GM19193 (cell line): Measurements from ENCODE around the gene CACNA1B.

ENCODE experiments used
- POLR2A ChIP-seq: IDR thresholded peaks from 4 replicates; pipeline ENCODE4 v1.6.1; 2011; ENCODE audit not compliant: insufficient read depth, insufficient read length; ENCODE audit errors: extremely low read depth

The CACNA1B gene

DNA sequence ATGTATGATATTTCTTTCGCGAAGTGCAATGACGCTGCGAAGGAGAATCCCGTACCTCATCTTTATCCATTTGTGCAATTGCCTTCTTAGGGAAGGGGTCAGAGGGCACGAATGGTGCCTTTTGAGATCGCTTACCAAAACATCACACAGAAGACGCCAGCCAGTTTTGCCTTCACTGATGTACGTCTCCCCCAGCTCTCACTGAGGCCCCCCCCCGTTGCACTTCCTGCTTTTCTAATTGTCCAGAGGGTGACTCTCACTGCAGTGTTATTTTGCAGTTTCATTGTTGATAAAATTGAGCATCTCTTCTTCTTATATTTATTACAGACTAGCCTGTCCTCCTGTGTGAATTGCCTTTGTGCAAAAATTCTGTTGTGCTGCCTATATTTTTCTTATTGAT is 39.0 kb upstream of the CACNA1B start:
- no peak for TF ChIP-seq POLR2A

DNA sequence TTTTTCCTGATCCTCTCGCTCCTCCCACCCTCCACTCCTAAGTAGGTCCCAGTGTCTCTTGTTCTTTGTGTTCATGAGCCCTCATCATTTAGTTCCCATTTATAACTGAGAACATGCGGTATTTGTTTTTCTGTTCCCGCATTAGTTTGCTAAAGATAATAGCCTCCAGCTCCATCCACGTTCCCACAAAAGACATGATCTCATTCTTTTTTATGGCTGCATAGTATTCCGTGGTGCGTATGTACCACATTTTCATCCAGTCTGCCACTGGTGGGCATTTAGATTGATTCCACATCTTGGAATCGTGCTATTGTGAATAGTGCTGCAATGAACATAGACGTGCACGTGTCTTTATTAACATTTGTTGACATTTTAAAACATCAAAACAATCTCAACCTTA is 34.2 kb upstream of the CACNA1B start:
- TF ChIP-seq POLR2A = no peak

DNA sequence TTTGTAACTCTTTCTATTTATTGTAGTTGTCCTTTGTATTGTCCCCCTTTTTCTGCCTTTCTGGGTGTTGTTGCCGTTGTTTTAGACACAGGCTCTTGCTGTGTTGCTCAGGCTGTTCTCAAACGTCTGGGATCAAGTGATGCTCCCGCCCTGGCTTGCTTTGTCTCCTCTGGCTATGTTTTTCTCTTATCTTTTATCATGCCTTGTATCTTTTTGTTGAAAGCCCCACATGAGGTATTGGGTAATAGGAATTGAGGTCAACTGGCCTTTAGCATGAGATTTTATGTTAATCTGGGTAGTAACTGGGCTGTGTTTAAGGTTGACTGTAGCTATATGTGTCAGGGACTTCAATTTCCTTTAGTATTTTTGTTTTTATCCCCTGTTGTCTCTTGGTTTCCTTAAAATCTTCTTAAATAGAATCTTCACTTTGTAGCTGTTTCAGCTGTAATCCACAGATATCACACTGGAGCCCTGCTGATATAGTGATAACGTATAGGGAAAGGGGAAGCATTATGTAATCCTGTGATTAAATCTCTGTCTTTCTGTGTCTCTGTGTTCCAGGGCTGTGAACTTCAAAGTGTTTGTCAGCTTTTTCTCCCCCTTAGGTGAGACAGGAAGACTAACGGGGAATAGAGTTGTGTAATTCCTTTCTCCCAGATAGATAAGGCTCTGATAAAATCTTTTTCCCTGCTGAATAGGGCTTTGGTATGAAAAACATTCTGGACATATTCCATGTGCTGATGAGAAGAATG is 25.9 kb upstream of the CACNA1B start:
- no peak for TF ChIP-seq POLR2A

DNA sequence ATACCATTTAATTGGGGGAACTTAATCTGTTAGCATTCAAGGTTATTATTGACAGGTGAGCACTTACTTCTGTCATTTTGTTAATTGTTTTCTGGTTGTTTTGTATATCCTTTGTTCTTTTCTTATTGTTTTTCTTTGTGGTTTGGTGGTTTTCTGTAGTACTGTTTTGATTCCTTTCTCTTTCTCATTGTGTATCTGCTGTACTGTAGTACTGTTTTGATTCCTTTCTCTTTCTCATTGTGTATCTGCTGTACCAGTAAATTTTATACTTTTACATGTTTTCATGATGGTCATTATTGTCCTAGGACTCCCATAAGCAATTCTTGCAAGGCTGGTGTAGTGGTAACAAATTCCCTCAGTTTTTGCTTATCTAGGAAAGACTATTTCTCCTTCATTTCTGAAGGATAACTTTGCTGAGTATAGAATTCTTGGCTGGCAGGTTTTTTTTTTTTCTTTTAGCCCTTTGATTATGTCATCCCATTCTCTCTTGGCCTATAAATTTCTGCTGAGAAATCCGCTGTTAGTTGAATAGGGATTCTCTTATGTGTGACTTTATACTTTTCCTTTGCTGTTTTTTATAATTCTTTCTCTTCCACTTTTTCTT is 24.1 kb upstream of the CACNA1B start:
- TF ChIP-seq POLR2A = no peak

DNA sequence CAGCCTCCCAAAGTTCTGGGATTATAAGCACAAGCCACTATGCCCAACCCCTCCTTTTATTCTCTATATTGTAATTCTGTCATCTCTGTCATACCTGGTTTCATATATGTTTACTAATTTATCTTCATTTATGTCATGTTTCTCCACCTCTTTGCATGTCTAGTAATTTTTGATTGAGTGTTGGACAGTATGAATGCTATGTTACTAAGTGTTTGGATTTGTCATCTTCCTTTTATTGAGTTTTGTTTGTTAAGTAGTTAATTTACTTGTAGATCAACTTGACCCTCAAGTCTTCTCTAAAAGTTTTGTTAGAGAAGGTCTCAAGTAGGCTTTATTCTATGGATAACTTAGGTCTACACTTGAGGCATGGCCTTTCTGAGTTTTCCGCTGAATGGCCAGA is 17.2 kb upstream of the CACNA1B start:
- TF ChIP-seq POLR2A = no peak

DNA sequence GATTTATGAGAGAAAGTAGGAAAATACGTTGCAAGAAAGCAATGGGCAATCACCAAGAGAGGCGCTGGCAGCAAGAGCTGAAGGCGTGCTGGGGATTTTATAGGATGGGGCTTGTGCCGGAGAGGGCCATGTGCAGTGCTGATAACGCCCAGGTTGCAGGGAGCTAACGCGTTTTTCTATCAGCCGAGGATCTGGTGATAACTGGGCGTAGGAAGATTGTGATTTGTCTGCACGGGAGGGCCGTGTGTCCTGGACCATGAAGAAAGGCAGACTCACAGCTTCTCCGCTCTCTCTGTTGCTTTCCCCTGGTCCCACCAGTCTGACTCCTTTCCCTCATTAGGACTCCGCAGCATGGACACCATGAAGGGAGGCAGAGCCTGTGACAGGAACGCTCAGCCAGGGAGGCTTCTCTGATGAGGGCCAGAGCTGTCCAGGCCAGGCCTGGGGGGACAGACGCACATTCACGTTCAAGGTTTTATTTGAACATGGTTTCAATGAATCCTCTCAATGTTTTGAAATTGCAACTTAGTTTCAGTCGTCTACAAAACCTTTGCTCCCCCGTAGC is 11.9 kb upstream of the CACNA1B start:
- TF ChIP-seq POLR2A = no peak

DNA sequence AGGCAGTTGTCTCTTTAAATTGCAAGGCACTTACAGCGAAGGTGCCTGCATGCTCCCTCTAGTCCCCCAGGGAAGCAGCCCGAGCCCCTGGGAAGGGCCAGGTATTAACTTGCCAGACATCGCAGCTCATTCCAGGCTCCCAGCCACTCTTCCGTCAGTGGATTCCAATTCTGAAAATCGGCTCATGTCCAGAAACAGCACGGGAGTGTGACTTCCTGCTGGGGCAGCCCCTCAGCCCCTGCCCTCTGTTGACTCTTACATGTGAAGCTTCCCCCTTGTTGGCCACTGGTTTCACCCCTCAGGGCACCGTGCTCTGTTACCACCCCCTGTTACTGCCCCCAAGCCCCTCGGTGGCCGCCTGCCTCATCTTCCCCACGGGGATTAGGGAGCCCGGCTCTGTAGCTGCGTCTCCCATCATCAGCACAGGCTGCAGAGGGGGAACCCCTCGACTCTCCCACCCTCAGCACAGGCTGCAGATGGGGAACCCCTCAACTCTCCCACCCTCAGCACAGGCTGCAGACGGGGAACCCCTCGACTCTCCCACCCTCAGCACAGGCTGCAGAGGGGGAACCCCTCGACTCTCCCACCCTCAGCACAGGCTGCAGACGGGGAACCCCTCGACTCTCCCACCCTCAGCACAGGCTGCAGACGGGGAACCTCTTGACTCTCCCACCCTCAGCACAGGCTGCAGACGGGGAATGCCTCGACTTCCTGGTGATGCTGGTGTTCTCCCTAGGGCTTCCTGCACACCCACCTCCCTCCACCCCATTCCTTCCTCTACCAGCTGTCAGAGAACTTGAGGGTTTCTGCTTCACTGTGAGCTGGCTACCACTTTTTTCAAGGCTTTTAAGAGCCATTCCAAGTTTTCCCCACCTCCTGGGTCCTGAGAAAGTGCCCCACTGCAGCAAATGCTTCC is 11.1 kb upstream of the CACNA1B start:
- TF ChIP-seq POLR2A = no peak

DNA sequence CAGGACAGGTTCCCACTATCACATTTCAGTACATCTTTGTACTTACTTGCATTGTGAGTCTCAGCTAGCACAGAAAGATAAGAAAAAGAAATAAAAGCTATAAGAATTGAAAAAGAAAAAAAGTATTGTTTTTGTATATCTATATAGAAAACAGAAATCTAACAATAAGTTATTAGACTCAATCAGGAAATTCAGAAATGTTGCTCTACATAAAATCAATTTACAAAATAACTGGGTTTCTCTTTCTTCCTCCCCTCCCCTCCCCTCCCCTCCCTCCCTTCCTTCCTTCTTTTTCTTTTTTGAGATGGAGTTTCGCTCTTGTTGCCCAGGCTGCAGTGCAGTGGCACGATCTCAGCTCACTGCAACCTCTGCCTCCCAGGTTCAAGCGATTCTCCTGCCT is 7.2 kb upstream of the CACNA1B start:
- TF ChIP-seq POLR2A = no peak

DNA sequence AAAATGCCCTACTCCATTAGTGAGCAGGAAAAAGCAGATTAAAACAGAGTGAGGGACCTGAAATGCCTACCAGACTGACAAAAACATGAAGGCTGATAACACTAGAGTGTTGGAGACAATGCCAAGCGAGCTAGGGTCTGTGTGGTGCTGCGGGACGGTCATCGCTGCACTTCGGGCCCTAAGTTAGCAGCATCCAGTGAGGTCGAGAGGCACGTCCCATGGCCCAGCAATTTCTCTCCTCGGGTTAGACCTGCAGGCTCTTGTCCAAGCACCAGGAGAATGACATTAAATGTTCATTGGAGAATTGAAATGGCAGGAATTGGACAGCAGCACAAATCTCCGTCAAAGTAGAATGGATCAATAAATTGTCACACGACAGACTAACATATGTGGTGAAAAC is 5.3 kb upstream of the CACNA1B start:
- no peak for TF ChIP-seq POLR2A

DNA sequence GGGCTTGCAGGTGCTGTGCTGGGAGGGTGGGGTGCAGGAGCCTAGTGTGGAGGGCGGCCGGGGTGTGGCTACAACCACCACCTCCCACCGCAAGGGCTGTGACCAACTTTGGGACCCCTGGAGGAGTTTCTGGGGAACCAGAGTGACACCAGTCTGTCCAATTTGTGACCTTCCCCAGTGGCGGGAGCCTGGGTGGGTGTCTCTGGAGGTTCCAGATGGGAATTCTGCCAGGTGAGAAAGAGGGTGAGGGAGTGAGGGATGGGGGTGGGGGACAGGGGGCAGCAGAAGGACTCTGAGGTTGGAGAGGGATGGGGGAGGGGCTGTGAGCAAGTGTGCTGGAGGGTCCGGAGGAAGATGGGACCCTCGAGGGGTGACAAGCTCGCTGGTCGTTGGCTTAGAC is 4.2 kb upstream of the CACNA1B start:
- TF ChIP-seq POLR2A = no peak

DNA sequence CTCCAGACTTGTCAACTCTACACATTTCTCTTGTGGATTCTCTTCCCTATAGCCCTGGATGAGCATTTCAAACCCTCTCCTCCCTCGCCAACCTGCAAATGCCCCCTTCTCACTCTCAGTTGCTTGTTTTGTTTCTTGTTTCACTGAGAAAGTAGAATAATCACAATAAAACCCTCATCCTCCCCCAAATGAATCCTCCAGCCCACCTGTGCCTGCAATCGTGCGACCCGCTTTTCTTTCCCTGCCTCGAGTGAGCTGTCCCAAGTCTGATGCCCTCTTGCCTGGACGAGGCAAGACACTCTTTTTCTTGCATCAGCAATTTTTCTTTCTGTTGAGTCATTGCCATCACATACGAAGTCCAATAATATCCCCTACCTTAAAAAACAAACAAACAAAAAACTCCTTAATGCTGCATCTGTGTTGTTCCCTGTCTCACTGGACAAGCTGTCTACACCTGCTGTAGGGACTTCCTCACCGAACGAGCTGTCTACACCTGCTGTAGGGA is 3.7 kb upstream of the CACNA1B start:
- TF ChIP-seq POLR2A = no peak

DNA sequence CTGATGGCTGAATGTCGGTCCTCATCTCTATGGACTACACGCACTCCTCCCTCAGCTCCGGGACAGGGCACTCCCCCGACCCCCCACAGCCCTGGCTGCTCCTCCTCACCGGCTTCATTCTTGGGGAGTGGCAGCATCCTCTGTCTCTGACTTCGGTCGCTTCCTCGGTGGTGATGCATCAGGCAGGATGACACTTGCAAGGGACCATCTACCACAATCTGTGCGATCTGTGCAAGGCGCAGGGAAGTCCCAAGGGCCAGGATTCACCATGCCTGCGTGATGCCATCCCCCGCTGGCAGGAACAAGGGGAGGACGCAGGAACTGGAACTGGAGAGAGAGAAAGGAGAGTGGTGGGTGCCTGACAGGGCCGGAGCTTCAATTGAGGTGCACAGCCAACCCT is 2.2 kb upstream of the CACNA1B start:
- no peak for TF ChIP-seq POLR2A

DNA sequence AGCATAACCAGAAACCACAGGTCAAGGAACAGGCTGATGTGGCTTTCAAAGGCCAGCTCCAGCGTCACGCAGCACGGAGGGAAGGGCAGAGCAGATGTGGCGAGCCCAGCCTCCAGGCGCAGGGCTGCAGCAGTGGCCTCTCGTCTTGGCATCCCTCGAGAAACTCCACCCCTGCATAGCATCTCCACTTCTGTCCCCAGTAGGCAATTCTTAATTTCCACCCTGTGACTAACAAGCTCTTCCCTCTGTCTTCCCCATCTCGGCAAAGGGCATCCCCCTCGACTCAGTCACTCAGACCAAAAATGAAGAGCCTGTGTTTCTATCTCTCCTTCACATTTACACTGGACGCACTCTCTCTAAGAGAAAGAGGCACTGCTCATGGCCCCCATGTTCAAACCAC is 1.7 kb upstream of the CACNA1B start:
- TF ChIP-seq POLR2A = no peak

DNA sequence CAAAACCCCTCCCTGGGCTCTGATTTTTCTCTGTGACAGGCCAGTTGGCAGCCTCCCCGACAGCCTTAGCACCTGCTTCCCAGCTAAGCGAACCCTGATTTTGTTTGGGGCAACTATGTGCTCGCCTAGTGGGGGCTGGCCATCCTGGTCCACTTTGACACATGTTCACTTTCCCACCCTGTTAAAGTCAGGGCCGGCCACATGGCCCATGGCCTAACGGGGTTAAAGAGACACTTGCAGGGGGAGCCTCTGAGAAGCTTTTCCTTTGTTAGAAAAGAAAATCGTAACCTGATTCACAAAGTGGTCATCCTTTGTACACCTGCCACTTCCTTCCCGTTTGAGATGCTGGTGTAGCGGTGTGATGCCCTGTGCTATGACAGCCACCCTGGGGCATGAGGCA is 1.3 kb upstream of the CACNA1B start:
- no peak for TF ChIP-seq POLR2A

DNA sequence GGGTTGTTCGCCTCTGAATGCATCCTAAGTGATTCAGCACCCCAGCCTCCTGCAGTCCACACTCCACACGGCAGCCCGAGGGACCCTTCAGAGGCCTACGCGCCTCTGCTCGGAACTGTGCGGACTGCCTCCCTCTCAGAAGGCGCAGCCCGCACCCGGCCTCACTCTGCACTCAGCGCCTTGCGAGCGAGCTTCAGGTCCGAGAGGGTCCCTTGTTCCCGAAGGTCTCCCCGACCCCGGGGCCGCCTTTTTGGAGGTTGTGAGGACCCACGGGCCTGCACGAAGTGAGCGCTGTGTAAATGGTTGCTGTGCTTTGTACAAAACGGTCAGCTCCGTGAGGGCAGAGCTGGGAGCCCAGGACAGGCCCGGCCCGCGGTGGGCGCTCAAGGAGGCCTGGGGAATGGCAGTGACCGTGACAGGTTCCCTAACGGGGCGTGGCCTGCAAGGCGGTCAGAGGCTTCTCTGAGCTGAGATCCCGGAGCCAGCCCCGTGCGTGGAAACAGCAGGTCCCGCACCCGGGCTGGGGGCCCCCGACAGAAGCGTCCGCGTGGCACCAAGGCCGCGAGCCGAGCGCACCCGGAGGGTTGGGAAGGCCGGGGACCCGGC is 698 bp upstream of the CACNA1B start:
- no peak for TF ChIP-seq POLR2A
